GM23338 (cell line): ENCODE results near the gene AXIN1.

Experiments used
- CREB1 ChIP-seq: fragments of 250-450 bp; sonication (Bioruptor Pico); IDR thresholded peaks from 2 replicates; pipeline ENCODE4 v1.5.0; 2020; ENCODE audit warnings: low read depth, mild to moderate bottlenecking, moderate library complexity
- EZH2 ChIP-seq: fragments of 200-600 bp; sonication (generic); IDR thresholded peaks from one replicate; pipeline ENCODE4 v1.8.0; 2017; ENCODE audit warnings: antibody characterized with exemption, mild to moderate bottlenecking, low read depth; ENCODE audit not compliant: unreplicated experiment
- EZH2phosphoT487 ChIP-seq: fragments of 200-600 bp; sonication (generic); IDR thresholded peaks from one replicate; pipeline ENCODE4 v1.8.1; 2018; ENCODE audit warnings: antibody characterized with exemption; ENCODE audit not compliant: unreplicated experiment
- JUNB ChIP-seq: IDR thresholded peaks from one replicate; pipeline ENCODE4 v1.6.1; 2016; ENCODE audit warnings: antibody characterized with exemption; ENCODE audit not compliant: unreplicated experiment
- NANOG ChIP-seq: IDR thresholded peaks from 2 replicates; pipeline ENCODE4 v1.6.1; 2016; ENCODE audit warnings: antibody characterized with exemption, borderline replicate concordance
- POLR2AphosphoS5 ChIP-seq: IDR thresholded peaks from 2 replicates; pipeline ENCODE4 v1.6.1; 2016; ENCODE audit warnings: antibody characterized with exemption, low read depth
- REST ChIP-seq: IDR thresholded peaks from one replicate; pipeline ENCODE4 v1.6.1; 2018; ENCODE audit warnings: antibody characterized with exemption; ENCODE audit not compliant: unreplicated experiment
- STAT1 ChIP-seq: IDR thresholded peaks from one replicate; pipeline ENCODE4 v1.6.1; 2016; ENCODE audit warnings: antibody characterized with exemption; ENCODE audit not compliant: unreplicated experiment
- ZNF331 ChIP-seq: fragments of 250-450 bp; sonication (Bioruptor Pico); IDR thresholded peaks from 2 replicates; pipeline ENCODE4 v1.5.0; 2020; ENCODE audit warnings: low read depth, mild to moderate bottlenecking, moderate library complexity
- TF ChIP-seq, protein P1 (sequence below), 2 experiments: fragments of 200-600 bp in 1 of 2; sonication (generic) in 1 of 2; conservative IDR thresholded peaks; 2 replicates each; pipeline versions ENCODE4 v1.5.1 to v1.6.1; 2016 to 2017; ENCODE audit warnings: antibody characterized with exemption in 2 of 2, low read depth in 2 of 2, mild to moderate bottlenecking in 2 of 2, moderate library complexity in 1 of 2
- TF ChIP-seq, protein P2 (sequence below): fragments of 250-450 bp; sonication (Bioruptor Pico); IDR thresholded peaks from 2 replicates; pipeline ENCODE4 v1.5.0; 2020; ENCODE audit warnings: mild to moderate bottlenecking, moderate library complexity
- TF ChIP-seq, protein P3 (sequence below): IDR thresholded peaks from 2 replicates; pipeline ENCODE4 v1.6.1; 2016; ENCODE audit warnings: antibody characterized with exemption

GRCh38 chr16:283033-283805, 69.3 kb downstream of the AXIN1 start, which contains the start of gene PDIA2:
- TF ChIP-seq EZH2 (no peak), EZH2phosphoT487 (no peak), POLR2AphosphoS5 (no peak), JUNB (no peak), STAT1 (no peak), NANOG (no peak), CREB1 (CRISPR knock-in tag) (no peak), REST (no peak), ZNF331 (CRISPR knock-in tag) (no peak)
- TF ChIP-seq, protein P1, sequence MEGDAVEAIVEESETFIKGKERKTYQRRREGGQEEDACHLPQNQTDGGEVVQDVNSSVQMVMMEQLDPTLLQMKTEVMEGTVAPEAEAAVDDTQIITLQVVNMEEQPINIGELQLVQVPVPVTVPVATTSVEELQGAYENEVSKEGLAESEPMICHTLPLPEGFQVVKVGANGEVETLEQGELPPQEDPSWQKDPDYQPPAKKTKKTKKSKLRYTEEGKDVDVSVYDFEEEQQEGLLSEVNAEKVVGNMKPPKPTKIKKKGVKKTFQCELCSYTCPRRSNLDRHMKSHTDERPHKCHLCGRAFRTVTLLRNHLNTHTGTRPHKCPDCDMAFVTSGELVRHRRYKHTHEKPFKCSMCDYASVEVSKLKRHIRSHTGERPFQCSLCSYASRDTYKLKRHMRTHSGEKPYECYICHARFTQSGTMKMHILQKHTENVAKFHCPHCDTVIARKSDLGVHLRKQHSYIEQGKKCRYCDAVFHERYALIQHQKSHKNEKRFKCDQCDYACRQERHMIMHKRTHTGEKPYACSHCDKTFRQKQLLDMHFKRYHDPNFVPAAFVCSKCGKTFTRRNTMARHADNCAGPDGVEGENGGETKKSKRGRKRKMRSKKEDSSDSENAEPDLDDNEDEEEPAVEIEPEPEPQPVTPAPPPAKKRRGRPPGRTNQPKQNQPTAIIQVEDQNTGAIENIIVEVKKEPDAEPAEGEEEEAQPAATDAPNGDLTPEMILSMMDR (conservative IDR thresholded peaks at IDR 0.05; ENCODE audit: low read depth in 2 of 2): no peak
- TF ChIP-seq, protein P2, sequence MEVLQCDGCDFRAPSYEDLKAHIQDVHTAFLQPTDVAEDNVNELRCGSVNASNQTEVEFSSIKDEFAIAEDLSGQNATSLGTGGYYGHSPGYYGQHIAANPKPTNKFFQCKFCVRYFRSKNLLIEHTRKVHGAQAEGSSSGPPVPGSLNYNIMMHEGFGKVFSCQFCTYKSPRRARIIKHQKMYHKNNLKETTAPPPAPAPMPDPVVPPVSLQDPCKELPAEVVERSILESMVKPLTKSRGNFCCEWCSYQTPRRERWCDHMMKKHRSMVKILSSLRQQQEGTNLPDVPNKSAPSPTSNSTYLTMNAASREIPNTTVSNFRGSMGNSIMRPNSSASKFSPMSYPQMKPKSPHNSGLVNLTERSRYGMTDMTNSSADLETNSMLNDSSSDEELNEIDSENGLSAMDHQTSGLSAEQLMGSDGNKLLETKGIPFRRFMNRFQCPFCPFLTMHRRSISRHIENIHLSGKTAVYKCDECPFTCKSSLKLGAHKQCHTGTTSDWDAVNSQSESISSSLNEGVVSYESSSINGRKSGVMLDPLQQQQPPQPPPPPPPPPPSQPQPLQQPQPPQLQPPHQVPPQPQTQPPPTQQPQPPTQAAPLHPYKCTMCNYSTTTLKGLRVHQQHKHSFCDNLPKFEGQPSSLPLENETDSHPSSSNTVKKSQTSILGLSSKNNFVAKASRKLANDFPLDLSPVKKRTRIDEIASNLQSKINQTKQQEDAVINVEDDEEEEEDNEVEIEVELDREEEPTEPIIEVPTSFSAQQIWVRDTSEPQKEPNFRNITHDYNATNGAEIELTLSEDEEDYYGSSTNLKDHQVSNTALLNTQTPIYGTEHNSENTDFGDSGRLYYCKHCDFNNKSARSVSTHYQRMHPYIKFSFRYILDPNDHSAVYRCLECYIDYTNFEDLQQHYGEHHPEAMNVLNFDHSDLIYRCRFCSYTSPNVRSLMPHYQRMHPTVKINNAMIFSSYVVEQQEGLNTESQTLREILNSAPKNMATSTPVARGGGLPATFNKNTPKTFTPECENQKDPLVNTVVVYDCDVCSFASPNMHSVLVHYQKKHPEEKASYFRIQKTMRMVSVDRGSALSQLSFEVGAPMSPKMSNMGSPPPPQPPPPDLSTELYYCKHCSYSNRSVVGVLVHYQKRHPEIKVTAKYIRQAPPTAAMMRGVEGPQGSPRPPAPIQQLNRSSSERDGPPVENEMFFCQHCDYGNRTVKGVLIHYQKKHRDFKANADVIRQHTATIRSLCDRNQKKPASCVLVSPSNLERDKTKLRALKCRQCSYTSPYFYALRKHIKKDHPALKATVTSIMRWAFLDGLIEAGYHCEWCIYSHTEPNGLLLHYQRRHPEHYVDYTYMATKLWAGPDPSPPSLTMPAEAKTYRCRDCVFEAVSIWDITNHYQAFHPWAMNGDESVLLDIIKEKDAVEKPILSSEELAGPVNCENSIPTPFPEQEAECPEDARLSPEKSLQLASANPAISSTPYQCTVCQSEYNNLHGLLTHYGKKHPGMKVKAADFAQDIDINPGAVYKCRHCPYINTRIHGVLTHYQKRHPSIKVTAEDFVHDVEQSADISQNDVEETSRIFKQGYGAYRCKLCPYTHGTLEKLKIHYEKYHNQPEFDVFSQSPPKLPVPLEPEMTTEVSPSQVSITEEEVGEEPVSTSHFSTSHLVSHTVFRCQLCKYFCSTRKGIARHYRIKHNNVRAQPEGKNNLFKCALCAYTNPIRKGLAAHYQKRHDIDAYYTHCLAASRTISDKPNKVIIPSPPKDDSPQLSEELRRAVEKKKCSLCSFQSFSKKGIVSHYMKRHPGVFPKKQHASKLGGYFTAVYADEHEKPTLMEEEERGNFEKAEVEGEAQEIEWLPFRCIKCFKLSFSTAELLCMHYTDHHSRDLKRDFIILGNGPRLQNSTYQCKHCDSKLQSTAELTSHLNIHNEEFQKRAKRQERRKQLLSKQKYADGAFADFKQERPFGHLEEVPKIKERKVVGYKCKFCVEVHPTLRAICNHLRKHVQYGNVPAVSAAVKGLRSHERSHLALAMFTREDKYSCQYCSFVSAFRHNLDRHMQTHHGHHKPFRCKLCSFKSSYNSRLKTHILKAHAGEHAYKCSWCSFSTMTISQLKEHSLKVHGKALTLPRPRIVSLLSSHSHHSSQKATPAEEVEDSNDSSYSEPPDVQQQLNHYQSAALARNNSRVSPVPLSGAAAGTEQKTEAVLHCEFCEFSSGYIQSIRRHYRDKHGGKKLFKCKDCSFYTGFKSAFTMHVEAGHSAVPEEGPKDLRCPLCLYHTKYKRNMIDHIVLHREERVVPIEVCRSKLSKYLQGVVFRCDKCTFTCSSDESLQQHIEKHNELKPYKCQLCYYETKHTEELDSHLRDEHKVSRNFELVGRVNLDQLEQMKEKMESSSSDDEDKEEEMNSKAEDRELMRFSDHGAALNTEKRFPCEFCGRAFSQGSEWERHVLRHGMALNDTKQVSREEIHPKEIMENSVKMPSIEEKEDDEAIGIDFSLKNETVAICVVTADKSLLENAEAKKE (CRISPR knock-in tag): no peak
- TF ChIP-seq, protein P3, sequence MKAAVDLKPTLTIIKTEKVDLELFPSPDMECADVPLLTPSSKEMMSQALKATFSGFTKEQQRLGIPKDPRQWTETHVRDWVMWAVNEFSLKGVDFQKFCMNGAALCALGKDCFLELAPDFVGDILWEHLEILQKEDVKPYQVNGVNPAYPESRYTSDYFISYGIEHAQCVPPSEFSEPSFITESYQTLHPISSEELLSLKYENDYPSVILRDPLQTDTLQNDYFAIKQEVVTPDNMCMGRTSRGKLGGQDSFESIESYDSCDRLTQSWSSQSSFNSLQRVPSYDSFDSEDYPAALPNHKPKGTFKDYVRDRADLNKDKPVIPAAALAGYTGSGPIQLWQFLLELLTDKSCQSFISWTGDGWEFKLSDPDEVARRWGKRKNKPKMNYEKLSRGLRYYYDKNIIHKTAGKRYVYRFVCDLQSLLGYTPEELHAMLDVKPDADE: no peak
